ENCODE measurements around the gene TRPM2. TPM values are rescaled to one million over a fixed set of nuclear protein-coding genes. Genes with fewer than 3 reads are reported as not detected.
"Not testable (repeated sequence)": the region's sequence is repeated elsewhere in the genome, so short reads cannot be mapped to it uniquely, and the experiment has no call there.

The TRPM2 gene
- polyA plus RNA-seq, 4 donors: 0.55 to 1.5 (median 0.77) TPM

GRCh38 chr21:44405948-44406872, 52.8 kb downstream of the TRPM2 start:
- DNase-seq (ENCODE audit: low read depth in 4 of 4, low spot score in 3 of 4): no peak

GRCh38 chr21:44406953-44407352, 53.5 kb downstream of the TRPM2 start:
- DNase-seq (ENCODE audit: low read depth in 4 of 4, low spot score in 3 of 4): no peak

- no peak for DNase-seq (ENCODE audit: low read depth in 4 of 4, low spot score in 3 of 4)
Observed at GRCh38 chr21:44407493-44407892, 54.1 kb downstream of the TRPM2 start.

- DNase-seq (ENCODE audit: low read depth in 4 of 4, low spot score in 3 of 4): no peak
Observed at GRCh38 chr21:44408226-44408625, 54.8 kb downstream of the TRPM2 start.

- DNase-seq (ENCODE audit: low read depth in 4 of 4, low spot score in 3 of 4): no peak
Observed at GRCh38 chr21:44413566-44414290, 60.3 kb downstream of the TRPM2 start.

- no peak for DNase-seq (ENCODE audit: low read depth in 4 of 4, low spot score in 3 of 4)
Observed at GRCh38 chr21:44414291-44415072, 61.1 kb downstream of the TRPM2 start.

- DNase-seq (ENCODE audit: low read depth in 4 of 4, low spot score in 3 of 4): no peak
Observed at GRCh38 chr21:44415073-44416025, 61.9 kb downstream of the TRPM2 start.

GRCh38 chr21:44416193-44416592, 62.8 kb downstream of the TRPM2 start:
- DNase-seq (ENCODE audit: low read depth in 4 of 4, low spot score in 3 of 4): no peak

GRCh38 chr21:44417621-44418107, 64.2 kb downstream of the TRPM2 start:
- DNase-seq (ENCODE audit: low read depth in 4 of 4, low spot score in 3 of 4): not testable (repeated sequence)

GRCh38 chr21:44418108-44418875, 64.9 kb downstream of the TRPM2 start:
- no peak for DNase-seq (ENCODE audit: low read depth in 4 of 4, low spot score in 3 of 4)

GRCh38 chr21:44418876-44419230, 65.4 kb downstream of the TRPM2 start:
- no peak for DNase-seq (ENCODE audit: low read depth in 4 of 4, low spot score in 3 of 4)

GRCh38 chr21:44419679-44420078, 66.3 kb downstream of the TRPM2 start:
- DNase-seq (ENCODE audit: low read depth in 4 of 4, low spot score in 3 of 4): no peak

- DNase-seq (ENCODE audit: low read depth in 4 of 4, low spot score in 3 of 4): no peak
Observed at GRCh38 chr21:44420416-44421205, 67.2 kb downstream of the TRPM2 start.

GRCh38 chr21:44421901-44422840, 68.8 kb downstream of the TRPM2 start:
- DNase-seq (ENCODE audit: low read depth in 4 of 4, low spot score in 3 of 4): no peak

GRCh38 chr21:44423312-44423821, 69.9 kb downstream of the TRPM2 start:
- no peak for DNase-seq (ENCODE audit: low read depth in 4 of 4, low spot score in 3 of 4)

GRCh38 chr21:44423941-44424607, 70.7 kb downstream of the TRPM2 start:
- no peak for DNase-seq (ENCODE audit: low read depth in 4 of 4, low spot score in 3 of 4)
